HL-60 (cell line): ENCODE results near the gene LRRC53.

Source experiments
- GABPA ChIP-seq: IDR thresholded peaks from 2 replicates; pipeline ENCODE4 v1.6.1; 2012; ENCODE audit warnings: low read depth
- SPI1 ChIP-seq: IDR thresholded peaks from 2 replicates; pipeline ENCODE4 v1.6.1; 2012; ENCODE audit warnings: low read depth, mild to moderate bottlenecking, borderline replicate concordance
- TF ChIP-seq, protein P1 (sequence below): IDR thresholded peaks from one replicate; pipeline ENCODE4 v1.5.1; 2011; ENCODE audit warnings: low read length, control low read depth, inconsistent platforms; ENCODE audit not compliant: insufficient read depth

DNA sequence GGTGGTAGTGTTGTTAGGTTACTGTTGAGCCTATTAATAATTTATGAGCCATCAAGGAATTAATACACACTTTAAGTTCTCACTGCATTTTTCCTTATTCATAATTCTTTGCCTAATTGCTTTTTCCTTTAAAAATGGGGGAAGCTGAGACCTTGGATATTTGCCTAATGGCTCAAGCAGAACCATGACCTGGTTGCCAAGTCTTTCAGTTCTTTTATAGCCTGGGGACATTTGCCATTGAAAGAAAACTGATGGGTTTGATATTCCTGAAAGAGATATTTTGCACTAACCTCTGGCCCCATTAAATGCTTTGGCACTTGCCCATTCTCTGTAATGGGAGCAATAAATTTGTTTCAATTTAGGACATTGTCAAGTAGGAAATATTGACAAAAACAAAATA lies 18.5 kb upstream of the LRRC53 start:
- TF ChIP-seq, protein P1, sequence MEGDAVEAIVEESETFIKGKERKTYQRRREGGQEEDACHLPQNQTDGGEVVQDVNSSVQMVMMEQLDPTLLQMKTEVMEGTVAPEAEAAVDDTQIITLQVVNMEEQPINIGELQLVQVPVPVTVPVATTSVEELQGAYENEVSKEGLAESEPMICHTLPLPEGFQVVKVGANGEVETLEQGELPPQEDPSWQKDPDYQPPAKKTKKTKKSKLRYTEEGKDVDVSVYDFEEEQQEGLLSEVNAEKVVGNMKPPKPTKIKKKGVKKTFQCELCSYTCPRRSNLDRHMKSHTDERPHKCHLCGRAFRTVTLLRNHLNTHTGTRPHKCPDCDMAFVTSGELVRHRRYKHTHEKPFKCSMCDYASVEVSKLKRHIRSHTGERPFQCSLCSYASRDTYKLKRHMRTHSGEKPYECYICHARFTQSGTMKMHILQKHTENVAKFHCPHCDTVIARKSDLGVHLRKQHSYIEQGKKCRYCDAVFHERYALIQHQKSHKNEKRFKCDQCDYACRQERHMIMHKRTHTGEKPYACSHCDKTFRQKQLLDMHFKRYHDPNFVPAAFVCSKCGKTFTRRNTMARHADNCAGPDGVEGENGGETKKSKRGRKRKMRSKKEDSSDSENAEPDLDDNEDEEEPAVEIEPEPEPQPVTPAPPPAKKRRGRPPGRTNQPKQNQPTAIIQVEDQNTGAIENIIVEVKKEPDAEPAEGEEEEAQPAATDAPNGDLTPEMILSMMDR: no peak
- TF ChIP-seq SPI1 (no peak), GABPA (no peak)
